Gastrocnemius medialis (tissue), 4 donors: Measurements from ENCODE around the gene CLIP3. TPM values are rescaled to one million over a fixed set of nuclear protein-coding genes. Genes with fewer than 3 reads are reported as not detected.

Experiments
- ATAC-seq, 2 donors: fragments of 150-250 bp; one replicate each; pipeline ENCODE4 v1.9.1; 2016
- DNase-seq, 2 donors: peaks; one replicate each; pipeline ENCODE4 v3.0.0-alpha.2; 2019
- H3K27ac ChIP-seq, 4 donors: fragments of 200-600 bp; sonication (generic); 1 replicate in 1 of 4; 2 replicates in 3 of 4; pipeline ENCODE4 v1.5.1; 2016 to 2018; ENCODE audit warnings: mild to moderate bottlenecking in 2 of 4, moderate library complexity in 1 of 4
- H3K27me3 ChIP-seq, 3 donors: fragments of 200-600 bp; sonication (generic) in 2 of 3; 1 replicate in 1 of 3; 2 replicates in 2 of 3; pipeline versions ENCODE4 v1.5.1 to v1.6.0; 2016 to 2019; ENCODE audit warnings: mild to moderate bottlenecking in 1 of 3, moderate library complexity in 1 of 3
- H3K36me3 ChIP-seq, 2 donors: fragments of 200-600 bp; sonication (generic) in 1 of 2; one replicate each; pipeline ENCODE4 v1.5.1; 2017 to 2018
- H3K4me1 ChIP-seq, 2 donors: fragments of 200-600 bp; sonication (generic) in 1 of 2; one replicate each; pipeline ENCODE4 v1.5.1; 2016 to 2017; ENCODE audit warnings: mild to moderate bottlenecking in 2 of 2
- H3K4me3 ChIP-seq, 4 donors: fragments of 200-600 bp; sonication (generic) in 3 of 4; 1 replicate in 1 of 4; 2 replicates in 3 of 4; pipeline ENCODE4 v1.5.1; 2016 to 2019; ENCODE audit warnings: mild to moderate bottlenecking in 2 of 4
- H3K9me3 ChIP-seq, 3 donors: fragments of 200-600 bp; sonication (generic) in 2 of 3; 1 replicate in 1 of 3; 2 replicates in 2 of 3; pipeline ENCODE4 v1.5.1; 2016 to 2019
- POLR2A ChIP-seq, 2 donors: fragments of 450-650 bp; IDR thresholded peaks; one replicate each; pipeline ENCODE4 v1.6.1; 2017; ENCODE audit warnings: antibody characterized with exemption in 2 of 2, mild to moderate bottlenecking in 2 of 2, moderate library complexity in 2 of 2
- in situ Hi-C, 4 donors: fragments of 200-750 bp; cut with MboI; loops; one replicate each; pipeline versions ENCODE4 v1.15.0 to v1.8.0; 2017; ENCODE audit warnings: low sequenced_read_pairs in 4 of 4
- intact Hi-C: fragments of 100-400 bp; cut with DNase I; formaldehyde crosslinking; loops from one replicate; pipeline ENCODE4 v1.15.1; 2023; ENCODE audit warnings: low total_unique reads
- total RNA-seq, 4 donors: library from RNA; depleted of rRNA; stranded (reverse); fragments of >200 nt; gene quantifications; one replicate each; pipeline versions ENCODE4 v1.1.0 to v1.2.3, GENCODE V29; 2016
- TF ChIP-seq, protein P1 (sequence below), 5 experiments: fragments of 450-650 bp in 3 of 5; fragments of 200-600 bp in 2 of 5; sonication (generic) in 2 of 5; IDR thresholded peaks in 4 of 5; conservative IDR thresholded peaks in 1 of 5; 1 replicate in 4 of 5; 2 replicates in 1 of 5; pipeline ENCODE4 v1.5.1; 2016 to 2019; ENCODE audit warnings: antibody characterized with exemption in 5 of 5, mild to moderate bottlenecking in 3 of 5, moderate library complexity in 3 of 5

CLIP3 gene
- total RNA-seq, 4 donors from 2014 or later: 0.61 to 3.2 (median 1.8) TPM

DNA sequence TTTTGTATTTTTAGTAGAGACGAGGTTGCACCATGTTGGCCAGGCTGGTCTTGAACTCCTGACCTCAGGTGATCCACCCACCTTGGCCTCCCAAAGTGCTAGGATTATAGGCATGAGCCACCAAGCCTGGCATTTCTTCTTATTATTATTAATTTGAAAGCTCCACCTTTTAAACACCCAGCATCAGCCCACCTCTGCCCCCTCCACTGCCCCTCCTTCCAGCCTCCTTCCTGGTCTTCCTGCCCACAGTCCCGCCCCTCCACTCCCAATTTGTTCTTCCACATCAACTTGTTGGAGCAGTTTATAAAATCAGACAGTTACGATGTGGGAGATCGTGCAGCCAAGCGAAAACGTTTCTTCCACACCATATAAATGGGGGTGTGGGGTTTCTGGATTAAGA, 7.8 kb upstream of the CLIP3 start:
- TF ChIP-seq, protein P1, sequence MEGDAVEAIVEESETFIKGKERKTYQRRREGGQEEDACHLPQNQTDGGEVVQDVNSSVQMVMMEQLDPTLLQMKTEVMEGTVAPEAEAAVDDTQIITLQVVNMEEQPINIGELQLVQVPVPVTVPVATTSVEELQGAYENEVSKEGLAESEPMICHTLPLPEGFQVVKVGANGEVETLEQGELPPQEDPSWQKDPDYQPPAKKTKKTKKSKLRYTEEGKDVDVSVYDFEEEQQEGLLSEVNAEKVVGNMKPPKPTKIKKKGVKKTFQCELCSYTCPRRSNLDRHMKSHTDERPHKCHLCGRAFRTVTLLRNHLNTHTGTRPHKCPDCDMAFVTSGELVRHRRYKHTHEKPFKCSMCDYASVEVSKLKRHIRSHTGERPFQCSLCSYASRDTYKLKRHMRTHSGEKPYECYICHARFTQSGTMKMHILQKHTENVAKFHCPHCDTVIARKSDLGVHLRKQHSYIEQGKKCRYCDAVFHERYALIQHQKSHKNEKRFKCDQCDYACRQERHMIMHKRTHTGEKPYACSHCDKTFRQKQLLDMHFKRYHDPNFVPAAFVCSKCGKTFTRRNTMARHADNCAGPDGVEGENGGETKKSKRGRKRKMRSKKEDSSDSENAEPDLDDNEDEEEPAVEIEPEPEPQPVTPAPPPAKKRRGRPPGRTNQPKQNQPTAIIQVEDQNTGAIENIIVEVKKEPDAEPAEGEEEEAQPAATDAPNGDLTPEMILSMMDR (IDR thresholded peaks at IDR 0.05 in 4 of 5, conservative IDR thresholded peaks at IDR 0.05 in 1 of 5): no peak
- no peak for TF ChIP-seq POLR2A (IDR thresholded peaks at IDR 0.05)
- ATAC-seq: no peak
- no peaks in the 10 kb centered on the region for H3K36me3 ChIP-seq
- intact Hi-C loops (no loop called here), in situ Hi-C loops (no loop called here)
- H3K4me1 ChIP-seq: no peaks in the 10 kb centered on the region
- H3K4me3 ChIP-seq: no peak overlapping the region
- no peaks in the 10 kb centered on the region for H3K9me3 ChIP-seq
- H3K27ac ChIP-seq: no peak overlapping the region
- no peak for DNase-seq
- no peaks in the 10 kb centered on the region for H3K27me3 ChIP-seq

DNA sequence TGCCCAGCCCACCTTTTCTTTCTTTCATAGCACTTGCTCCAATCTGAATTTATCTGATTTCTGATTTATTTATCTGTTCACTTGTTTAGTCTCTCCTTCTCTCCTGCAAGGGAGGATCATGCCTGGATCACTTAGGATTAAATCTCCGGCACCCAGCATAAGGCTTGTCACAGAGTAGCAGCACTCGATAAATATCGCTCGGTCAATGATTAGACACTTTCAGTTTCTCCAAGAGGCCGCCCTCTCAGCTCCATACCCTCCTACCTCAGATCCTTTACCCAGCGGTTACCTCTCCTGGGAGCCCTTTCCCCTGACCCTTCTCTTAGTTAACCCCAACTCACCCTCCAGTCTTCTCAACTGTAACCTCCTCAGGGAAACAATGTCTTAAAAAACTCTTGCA, 1.4 kb downstream of the CLIP3 start:
- in situ Hi-C loops: no loop called here
- Histone ChIP-seq H3K9me3 (no peaks in the 10 kb centered on the region), H3K27ac (no peak overlapping the region), H3K4me3 (no peak overlapping the region), H3K36me3 (peaks cover 0 to 4% of the 10 kb centered on the region in 2 donors), H3K4me1 (no peaks in the 10 kb centered on the region), H3K27me3 (peaks cover 4 to 16% (median 14%) of the 10 kb centered on the region in 3 donors)
- TF ChIP-seq, protein P1 (IDR thresholded peaks at IDR 0.05 in 4 of 5, conservative IDR thresholded peaks at IDR 0.05 in 1 of 5): no peak
- TF ChIP-seq POLR2A (IDR thresholded peaks at IDR 0.05): no peak
- DNase-seq (no peak), ATAC-seq (no peak)
- intact Hi-C loops: no loop called here

DNA sequence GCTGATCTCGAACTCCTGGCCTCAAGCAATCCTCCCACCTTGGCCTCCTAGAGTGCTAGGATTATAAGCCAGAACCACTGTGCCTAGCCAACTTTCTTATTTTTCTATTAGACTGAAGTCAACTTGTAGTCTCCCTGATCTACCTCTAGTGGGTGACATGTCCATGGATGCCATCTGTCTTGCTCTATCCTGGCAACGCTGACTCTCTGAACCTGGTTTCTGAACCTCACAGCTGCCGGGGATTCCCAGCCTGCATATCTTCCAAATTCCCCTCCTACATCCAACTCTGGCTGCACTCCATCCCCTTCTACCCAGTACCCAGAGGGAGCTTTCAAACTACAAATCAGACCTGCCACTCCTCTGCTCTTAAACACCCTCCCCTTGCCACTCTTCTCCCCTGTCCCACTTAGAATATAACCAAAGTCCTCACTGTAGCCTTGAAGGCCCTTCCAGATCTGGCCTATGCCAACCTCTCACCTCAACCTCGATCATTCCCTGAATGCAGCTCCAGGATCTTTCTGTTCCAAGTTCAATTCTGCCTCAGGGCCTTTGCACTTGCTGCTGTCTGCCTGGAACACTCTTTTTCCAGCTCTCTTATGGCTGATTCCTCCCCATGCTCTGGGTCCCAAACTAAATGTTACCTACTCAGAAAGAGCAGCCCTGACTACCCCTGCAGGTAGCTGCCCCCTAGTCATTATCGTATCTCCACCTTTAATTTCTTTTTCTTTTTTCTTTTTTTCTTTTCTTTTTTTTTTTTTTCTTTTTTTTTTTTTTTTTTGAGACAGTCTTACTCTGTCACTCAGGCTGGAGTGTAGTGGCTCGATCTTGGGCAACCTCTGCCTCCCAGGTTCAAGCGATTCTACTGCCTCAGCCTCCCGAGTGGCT, 2.2 kb downstream of the CLIP3 start:
- in situ Hi-C loops (no loop called here), intact Hi-C loops (no loop called here)
- Histone ChIP-seq H3K9me3 (no peaks in the 10 kb centered on the region), H3K36me3 (peaks cover 0 to 4% of the 10 kb centered on the region in 2 donors), H3K27me3 (peaks cover 4 to 16% (median 14%) of the 10 kb centered on the region in 3 donors), H3K4me3 (no peak overlapping the region), H3K4me1 (no peaks in the 10 kb centered on the region), H3K27ac (no peak overlapping the region)
- DNase-seq: no peak
- no peak for ATAC-seq
- TF ChIP-seq POLR2A (IDR thresholded peaks at IDR 0.05): no peak
- TF ChIP-seq, protein P1 (IDR thresholded peaks at IDR 0.05 in 4 of 5, conservative IDR thresholded peaks at IDR 0.05 in 1 of 5): no peak

DNA sequence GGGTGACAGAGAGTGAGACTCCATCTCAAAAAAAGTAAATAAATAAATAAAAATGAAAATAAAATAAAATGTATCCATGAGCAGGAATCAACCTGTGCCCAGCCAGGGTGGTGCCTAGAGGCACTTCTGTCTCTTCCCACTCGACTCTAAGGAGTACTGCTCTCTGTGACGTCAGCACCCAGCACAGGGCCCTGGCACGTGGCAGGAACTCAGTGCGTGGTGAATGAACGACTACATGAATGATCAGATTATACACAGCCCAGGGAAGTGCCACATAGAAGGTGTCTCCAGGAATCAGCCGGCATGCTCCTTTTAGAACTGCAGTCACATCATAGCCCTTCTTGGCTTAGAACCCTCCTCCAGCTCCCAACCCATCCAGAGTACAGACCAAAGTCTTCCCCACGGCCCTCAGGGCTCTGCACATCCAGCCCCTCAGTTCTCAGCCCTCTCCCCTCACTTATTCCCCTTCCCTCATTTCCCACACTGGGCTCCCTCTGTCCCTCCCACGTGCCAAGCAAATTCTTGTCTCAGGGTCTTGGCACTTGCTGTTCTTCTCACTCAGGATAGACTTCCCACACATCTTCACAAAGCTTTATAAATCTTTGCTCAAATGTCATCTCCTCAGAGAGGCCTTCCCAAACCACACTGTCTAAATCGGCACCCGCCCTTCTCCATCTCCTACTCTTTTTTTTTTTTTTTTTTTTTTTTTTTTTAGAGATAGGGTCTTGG, 4.2 kb downstream of the CLIP3 start:
- Histone ChIP-seq H3K4me1 (no peaks in the 10 kb centered on the region), H3K4me3 (no peak overlapping the region), H3K27ac (no peak overlapping the region), H3K36me3 (peaks cover 0 to 5% of the 10 kb centered on the region in 2 donors), H3K27me3 (peaks cover 4 to 14% (median 14%) of the 10 kb centered on the region in 3 donors), H3K9me3 (no peaks in the 10 kb centered on the region)
- in situ Hi-C loops (no loop called here), intact Hi-C loops (no loop called here)
- ATAC-seq (no peak), DNase-seq (no peak)
- TF ChIP-seq POLR2A (IDR thresholded peaks at IDR 0.05): no peak
- TF ChIP-seq, protein P1 (IDR thresholded peaks at IDR 0.05 in 4 of 5, conservative IDR thresholded peaks at IDR 0.05 in 1 of 5): no peak
